Dermis microvascular lymphatic vessel endothelial cell (primary cell): ENCODE data around the gene HACD3. TPM values are rescaled to one million over a fixed set of nuclear protein-coding genes. Genes with fewer than 3 reads are reported as not detected.
"Not testable (repeated sequence)": the region's sequence is repeated elsewhere in the genome, so short reads cannot be mapped to it uniquely, and the experiment has no call there.

Experiments
- DNase-seq, 2 donors: peaks; one replicate each; pipeline versions ENCODE4 v3.0.0 to v3.0.0-alpha.2; 2010; ENCODE audit warnings: low read depth in 2 of 2
- total RNA-seq: library from RNA; depleted of rRNA; stranded (reverse); fragments of >200 nt; gene quantifications from 2 replicates; pipeline ENCODE4 v1.2.1, GENCODE V29; 2014

Gene HACD3
- total RNA-seq, 1 donor from 2014 or later = 84.3 TPM

DNA sequence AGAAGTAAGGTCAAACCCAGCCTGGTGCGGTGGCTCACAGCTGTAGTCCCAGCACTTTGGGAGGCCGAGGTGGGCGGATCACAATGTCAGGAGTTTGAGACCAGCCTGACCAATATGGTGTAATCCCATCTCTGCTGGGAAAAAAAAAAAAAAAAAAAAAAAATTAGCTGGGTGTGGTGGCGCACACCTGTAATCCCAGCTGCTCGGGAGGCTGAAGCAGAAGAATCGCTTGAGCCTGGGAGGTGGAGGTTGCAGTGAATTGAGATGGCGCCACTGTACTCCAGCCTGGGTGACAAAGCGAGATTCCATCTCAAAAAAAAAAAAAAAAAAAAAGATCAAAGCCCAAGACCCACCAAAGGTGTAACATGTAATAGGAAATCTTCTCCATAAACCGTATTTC is 19.0 kb downstream of the HACD3 start:
- DNase-seq = not testable (repeated sequence)

GRCh38 chr15:65550681-65551098 is 20.4 kb downstream of the HACD3 start:
- DNase-seq = no peak

DNA sequence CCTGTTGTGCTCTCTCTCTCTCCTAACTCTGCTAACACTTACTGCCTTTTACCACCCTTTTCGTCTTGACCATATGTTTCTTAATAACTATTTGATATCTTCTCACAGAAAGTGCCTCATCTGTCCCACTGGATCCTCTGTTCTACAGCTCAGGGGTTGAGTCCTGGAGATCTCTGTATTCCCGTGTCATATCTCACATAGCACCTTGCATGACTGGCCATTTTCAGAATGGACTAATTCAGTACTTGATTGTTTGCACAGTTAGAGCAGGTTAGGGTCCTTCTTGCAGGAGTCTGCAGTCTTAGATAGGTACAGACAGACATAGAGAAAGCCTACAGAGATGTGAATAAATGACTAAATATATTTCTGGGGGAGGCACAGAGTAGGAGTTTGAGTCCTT is 20.9 kb downstream of the HACD3 start:
- no peak for DNase-seq

DNA sequence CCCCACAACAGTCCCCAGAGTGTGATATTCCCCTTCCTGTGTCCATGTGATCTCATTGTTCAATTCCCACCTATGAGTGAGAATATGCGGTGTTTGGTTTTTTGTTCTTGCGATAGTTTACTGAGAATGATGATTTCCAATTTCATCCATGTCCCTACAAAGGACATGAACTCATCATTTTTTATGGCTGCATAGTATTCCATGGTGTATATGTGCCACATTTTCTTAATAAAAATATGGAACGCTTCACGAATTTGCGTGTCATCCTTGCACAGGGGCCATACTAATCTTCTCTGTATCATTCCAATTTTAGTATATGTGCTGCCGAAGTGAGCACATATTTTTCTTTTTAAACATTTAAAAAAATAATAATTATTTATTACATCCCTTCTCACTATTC is 22.6 kb downstream of the HACD3 start:
- not testable (repeated sequence) for DNase-seq

- DNase-seq = no peak
These were observed 23.4 kb downstream of the HACD3 start for GRCh38 chr15:65553691-65554090.

DNA sequence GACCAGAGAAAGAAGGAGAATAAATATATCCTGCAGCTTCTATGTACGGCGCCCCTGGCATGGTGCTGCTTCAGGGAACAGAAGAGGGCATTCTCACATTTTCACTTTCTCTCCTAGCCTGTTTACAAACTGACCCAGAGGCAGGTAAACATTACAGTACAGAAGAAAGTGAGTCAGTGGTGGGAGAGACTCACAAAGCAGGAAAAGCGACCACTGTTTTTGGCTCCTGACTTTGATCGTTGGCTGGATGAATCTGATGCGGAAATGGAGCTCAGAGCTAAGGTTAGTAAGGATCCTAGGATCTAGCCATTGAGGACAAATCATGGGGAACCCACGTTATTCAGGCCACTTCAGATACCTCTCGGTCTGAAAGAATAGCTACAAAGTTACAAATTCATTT is 26.4 kb downstream of the HACD3 start:
- DNase-seq = no peak

- no peak for DNase-seq
These were observed 28.1 kb downstream of the HACD3 start for GRCh38 chr15:65558336-65558735.

DNA sequence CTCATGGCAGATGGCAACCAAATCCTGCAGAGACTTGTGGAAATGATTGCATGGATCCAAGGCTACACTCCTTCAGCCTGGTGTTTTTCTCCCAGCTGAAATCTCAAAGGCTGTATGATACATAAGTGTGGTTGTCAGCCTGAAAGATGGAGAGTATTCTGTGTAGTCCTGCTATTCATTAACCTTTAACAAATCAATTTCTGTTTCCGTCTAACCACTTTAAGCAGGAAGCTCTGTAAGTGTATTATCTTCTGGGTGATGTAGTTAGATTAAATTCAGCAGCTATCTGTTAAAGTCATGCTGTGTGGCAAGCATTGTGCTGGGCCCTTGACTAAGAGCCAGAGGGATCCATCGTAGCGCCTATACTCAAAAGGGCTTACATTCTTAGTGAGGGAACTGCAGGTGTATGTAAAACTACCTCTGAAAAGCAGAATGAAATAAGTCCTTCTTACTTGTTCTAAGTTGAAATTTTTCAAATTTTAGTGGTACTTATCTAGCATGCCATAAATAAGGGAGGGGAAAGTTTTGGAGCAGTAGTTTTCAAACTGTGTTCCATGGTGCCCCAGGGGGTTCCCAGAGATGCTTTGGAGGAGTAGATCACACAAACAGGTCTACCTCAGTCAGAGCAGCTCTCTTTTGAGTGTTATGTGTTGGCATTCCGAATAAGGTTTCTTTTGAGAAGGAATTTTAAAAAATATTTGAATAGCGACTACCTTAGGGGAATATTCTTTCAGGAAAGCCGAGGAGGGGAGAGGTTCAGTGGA is 28.9 kb downstream of the HACD3 start:
- DNase-seq = no peak

DNA sequence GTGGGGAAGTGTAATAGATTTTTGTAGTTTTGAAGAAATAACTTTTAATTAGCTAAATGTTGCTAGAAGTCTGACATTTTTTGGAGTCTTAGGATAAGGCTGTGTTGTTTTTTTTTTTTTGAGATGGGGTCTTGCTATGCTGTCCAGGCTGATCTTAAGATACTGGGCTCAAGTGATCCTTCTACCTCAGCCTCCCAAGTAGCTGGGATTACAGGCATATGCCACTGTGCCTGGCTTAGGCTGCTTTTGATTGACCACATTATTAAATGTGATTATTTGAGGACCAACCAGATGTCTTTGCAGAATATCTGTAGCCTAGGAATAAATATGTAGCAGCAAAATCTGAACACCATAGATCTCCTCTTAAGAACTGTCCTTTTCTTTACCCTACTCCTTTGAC is 29.7 kb downstream of the HACD3 start:
- no peak for DNase-seq

DNA sequence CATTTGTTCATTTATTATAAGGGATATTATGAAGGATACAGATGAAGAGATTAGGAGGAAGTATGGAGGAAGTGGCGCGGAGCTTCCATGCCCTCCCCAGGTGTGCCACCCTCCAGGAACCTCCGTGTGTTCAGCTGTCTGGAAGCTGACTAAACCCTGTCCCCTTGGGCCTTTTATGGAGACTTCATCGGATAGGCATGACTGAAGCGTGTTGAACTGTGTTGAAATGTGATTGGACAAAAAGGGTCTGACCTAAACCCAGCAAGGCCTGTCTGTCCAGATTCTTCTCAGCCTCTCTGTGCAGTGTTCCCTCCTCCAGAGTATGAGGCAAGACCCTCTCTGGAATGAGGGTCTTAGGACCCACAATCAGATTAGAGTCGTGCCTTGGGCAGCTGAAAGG is 31.7 kb downstream of the HACD3 start:
- no peak for DNase-seq

DNA sequence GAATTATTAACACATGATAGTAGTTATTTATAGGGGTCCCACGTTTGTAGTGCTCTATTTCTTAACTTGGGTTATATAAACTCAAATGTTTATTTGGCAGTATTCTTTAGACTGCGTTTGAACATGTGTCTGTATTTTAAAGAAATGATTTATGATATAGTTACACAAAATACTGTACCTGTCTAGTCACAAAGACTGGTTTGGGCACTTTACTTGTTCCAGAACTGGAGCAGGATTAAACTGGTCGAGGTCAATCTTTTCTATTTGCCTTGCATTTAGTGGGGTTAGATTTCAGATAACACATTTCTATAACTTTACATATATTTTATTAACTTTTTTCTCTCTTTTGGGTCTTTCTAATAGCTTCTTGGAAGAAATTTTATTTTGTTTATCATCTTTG is 39.5 kb downstream of the HACD3 start:
- DNase-seq = no peak

GRCh38 chr15:65571971-65572370 is 41.7 kb downstream of the HACD3 start:
- DNase-seq = no peak

DNA sequence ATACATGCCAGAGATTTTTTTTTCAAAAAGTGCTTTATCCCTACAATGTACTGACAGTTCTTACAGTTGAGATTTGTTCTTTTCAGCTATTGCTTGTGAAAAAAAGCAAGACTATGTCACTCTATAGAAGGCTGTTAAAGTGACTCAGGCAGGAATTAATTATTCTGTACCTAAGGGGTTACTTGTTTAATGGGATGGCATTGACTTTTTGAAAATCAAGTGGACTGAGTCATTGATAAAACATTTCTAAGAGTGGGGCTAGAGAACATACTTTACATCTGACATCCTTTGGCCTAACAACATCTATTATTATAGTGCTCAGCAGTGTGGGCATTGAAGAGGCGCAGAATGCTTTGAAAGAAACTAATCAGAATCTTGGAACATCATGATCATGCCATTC is 46.4 kb downstream of the HACD3 start:
- DNase-seq = peak in 1 of 2 donors; percentile 53

- DNase-seq = no peak
These were observed 47.1 kb downstream of the HACD3 start for GRCh38 chr15:65577129-65577996.

- peak; percentile 57 to 69 for DNase-seq
These were observed 48.9 kb downstream of the HACD3 start for GRCh38 chr15:65578904-65579728.

GRCh38 chr15:65579762-65580161 is 49.5 kb downstream of the HACD3 start:
- DNase-seq = no peak

- peak in 1 of 2 donors; percentile 15 for DNase-seq
These were observed 50.0 kb downstream of the HACD3 start for GRCh38 chr15:65580287-65580686.

DNA sequence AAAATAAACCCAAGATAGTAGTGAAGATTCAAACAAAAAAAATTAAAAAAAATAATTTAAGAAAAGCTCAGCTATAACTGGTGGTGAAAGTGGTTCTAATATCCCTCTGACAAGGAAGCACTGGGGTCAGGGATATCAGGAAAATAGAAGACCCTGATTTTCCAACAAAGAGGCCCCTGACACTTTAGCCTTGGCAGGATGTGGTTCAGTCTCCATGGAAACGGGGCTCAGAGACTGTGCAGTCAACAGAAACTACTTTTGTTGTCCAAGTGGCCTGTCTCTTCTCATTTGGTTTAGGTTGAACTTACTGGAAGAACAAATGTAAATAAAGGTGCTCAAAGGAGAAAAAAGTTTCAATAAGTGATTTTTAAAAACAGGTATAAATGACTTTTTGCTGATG is 53.4 kb downstream of the HACD3 start:
- peak; percentile 86 to 90 for DNase-seq

DNA sequence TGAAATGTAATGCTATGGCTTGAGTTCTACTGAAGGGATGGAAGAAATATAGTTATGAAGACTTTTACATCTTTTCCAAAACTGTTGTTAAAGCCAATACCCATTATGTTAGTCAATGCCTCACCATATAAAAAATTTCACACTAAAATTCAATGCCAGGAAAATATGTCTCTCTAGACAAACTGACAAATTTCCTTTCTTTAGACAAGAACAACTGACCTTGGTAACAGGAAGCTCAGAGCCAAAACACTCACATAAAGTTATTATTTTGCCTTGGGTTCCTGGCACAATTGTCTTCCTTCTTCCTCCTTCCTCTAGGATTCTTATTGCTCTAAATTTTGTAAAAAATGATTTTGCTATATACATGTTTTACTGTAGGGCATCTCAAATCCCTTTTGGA is 54.0 kb downstream of the HACD3 start:
- DNase-seq = peak in 1 of 2 donors; percentile 64

- no peak for DNase-seq
These were observed 56.8 kb downstream of the HACD3 start for GRCh38 chr15:65587094-65587493.

DNA sequence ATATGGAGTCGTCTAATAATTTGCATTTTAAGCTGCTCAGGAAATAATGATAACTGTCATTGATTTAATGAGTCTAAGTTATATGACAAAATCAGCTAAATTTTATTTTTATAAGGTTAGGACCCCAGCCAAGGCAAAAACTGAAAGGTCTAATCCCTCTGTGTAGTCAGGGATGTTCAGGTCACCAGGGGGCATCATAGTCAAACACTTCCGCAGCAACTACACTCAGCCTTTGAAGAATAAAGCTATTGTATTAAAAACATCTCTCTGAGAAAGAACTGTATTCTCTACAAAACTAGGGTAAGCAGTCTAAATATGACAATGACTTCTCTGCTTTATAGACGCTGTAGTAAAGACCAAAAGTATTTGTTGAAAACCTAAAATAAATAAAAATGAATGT is 65.7 kb downstream of the HACD3 start:
- peak; percentile 38 to 51 for DNase-seq

DNA sequence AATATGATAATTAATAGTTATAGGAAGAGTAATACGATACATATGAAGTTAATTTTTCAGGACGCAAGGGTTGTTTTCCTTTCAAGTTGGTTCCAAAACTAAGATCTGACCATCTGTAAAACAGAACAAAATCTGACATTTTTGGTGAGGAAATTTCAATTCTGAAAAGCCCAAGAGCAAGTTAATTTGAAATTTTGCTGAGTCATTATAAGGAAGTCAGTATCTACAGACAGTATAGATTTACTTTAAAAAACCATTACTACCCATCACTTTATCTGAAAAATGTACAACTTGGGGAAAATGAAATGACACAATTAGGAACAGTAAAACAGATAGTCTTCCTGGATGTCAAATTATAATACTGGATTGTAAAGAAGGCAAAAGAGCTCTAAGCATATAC is 68.2 kb downstream of the HACD3 start:
- no peak for DNase-seq
